Epithelial cell of proximal tubule (primary cell): ENCODE results near the gene ZNF26. TPM values are rescaled to one million over a fixed set of nuclear protein-coding genes. Genes with fewer than 3 reads are reported as not detected.
"Not testable (repeated sequence)": the region's sequence is repeated elsewhere in the genome, so short reads cannot be mapped to it uniquely, and the experiment has no call there.

Source experiments
- DNase-seq: peaks from one replicate; pipeline ENCODE4 v3.0.0-alpha.2; 2011; ENCODE audit warnings: low read depth
- H3K4me3 ChIP-seq: 2 replicates; pipeline ENCODE4 v1.5.1; 2011; ENCODE audit warnings: low read depth, mild to moderate bottlenecking, low read length
- total RNA-seq: library from RNA; depleted of rRNA; stranded (reverse); fragments of >200 nt; gene quantifications from 2 replicates; pipeline ENCODE4 v1.2.3, GENCODE V29; 2015
- TF ChIP-seq, protein P1 (sequence below): conservative IDR thresholded peaks from 2 replicates; pipeline ENCODE4 v1.5.1; 2012; ENCODE audit warnings: low read depth, mild to moderate bottlenecking, low read length

Gene ZNF26, protein sequence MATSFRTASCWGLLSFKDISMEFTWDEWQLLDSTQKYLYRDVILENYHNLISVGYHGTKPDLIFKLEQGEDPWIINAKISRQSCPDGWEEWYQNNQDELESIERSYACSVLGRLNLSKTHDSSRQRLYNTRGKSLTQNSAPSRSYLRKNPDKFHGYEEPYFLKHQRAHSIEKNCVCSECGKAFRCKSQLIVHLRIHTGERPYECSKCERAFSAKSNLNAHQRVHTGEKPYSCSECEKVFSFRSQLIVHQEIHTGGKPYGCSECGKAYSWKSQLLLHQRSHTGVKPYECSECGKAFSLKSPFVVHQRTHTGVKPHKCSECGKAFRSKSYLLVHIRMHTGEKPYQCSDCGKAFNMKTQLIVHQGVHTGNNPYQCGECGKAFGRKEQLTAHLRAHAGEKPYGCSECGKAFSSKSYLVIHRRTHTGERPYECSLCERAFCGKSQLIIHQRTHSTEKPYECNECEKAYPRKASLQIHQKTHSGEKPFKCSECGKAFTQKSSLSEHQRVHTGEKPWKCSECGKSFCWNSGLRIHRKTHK
- 3.9 and 6.7 TPM in 2 replicates for total RNA-seq

GRCh38 chr12:132986001-132986884 is at the start of gene ZNF26:
ZNF26 (plus strand) TSS chr12:132986367; CDS start chr12:132986841, 474 bp downstream.
- DNase-seq, result peak; percentile 49
- TF ChIP-seq, protein P1, sequence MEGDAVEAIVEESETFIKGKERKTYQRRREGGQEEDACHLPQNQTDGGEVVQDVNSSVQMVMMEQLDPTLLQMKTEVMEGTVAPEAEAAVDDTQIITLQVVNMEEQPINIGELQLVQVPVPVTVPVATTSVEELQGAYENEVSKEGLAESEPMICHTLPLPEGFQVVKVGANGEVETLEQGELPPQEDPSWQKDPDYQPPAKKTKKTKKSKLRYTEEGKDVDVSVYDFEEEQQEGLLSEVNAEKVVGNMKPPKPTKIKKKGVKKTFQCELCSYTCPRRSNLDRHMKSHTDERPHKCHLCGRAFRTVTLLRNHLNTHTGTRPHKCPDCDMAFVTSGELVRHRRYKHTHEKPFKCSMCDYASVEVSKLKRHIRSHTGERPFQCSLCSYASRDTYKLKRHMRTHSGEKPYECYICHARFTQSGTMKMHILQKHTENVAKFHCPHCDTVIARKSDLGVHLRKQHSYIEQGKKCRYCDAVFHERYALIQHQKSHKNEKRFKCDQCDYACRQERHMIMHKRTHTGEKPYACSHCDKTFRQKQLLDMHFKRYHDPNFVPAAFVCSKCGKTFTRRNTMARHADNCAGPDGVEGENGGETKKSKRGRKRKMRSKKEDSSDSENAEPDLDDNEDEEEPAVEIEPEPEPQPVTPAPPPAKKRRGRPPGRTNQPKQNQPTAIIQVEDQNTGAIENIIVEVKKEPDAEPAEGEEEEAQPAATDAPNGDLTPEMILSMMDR, result no peak
- H3K4me3 ChIP-seq, result peak within 1 kb of the TSS; percentile 89

GRCh38 chr12:132936921-132937320 is 49.2 kb upstream of the ZNF26 start:
- DNase-seq, result not testable (repeated sequence)

GRCh38 chr12:132937476-132937875 is 48.7 kb upstream of the ZNF26 start:
- no peak for DNase-seq
- TF ChIP-seq, protein P1, result no peak

More at GRCh38 chr12:132936921-132937320, 49.2 kb upstream of the ZNF26 start:
- H3K4me3 ChIP-seq, result not testable (repeated sequence)

GRCh38 chr12:132938807-132939206 is 47.4 kb upstream of the ZNF26 start:
- DNase-seq, H3K4me3 ChIP-seq: not testable (repeated sequence)

More at GRCh38 chr12:132937476-132937875, 48.7 kb upstream of the ZNF26 start:
- no peak overlapping the region for H3K4me3 ChIP-seq

GRCh38 chr12:132940071-132940719 is 46.0 kb upstream of the ZNF26 start:
- DNase-seq, result no peak
- no peak overlapping the region for H3K4me3 ChIP-seq
- TF ChIP-seq, protein P1, result no peak

- TF ChIP-seq, protein P1, result no peak
These were observed 44.7 kb upstream of the ZNF26 start for GRCh38 chr12:132941336-132941954.

DNA sequence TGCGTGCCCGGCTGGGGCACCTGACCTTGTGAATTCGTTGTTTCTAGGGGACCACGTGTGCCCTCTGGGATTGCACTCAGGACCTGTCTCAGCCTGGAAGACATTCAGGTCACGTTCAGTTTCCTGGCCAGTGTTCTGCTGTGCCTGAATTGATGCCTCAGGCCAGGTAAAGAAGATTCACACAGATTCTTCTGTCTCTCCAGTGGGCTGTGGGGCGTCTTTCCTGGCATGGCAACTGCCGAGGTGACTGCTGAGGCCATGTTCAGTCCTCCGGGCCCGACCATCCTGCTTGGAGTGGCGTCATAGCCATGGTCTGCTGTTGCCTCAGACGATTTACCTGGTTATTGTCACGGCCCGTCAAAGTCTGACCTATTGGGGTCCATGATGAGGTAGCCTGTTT is 43.6 kb upstream of the ZNF26 start:
- TF ChIP-seq, protein P1, result no peak
- H3K4me3 ChIP-seq, result no peak overlapping the region
- DNase-seq, result no peak

More at GRCh38 chr12:132941336-132941954, 44.7 kb upstream of the ZNF26 start:
- no peak for DNase-seq
- H3K4me3 ChIP-seq, result no peak overlapping the region
